T-helper 1 cell treated with Interleukin-12 subunit alpha and Interleukin-12 subunit beta and Interleukin-4 antibody, amounts not matched to agents 30 ng/mL and 1 ng/mL, for 36 hours (primary cell): ENCODE results near the gene WNT6. TPM values are rescaled to one million over a fixed set of nuclear protein-coding genes. Genes with fewer than 3 reads are reported as not detected.

Experiments
- intact Hi-C: fragments of 100-400 bp; cut with micrococcal nuclease; formaldehyde crosslinking; loops from one replicate; pipeline ENCODE4 v1.15.1; 2024
- total RNA-seq: library from RNA; stranded (reverse); gene quantifications from 2 replicates; pipeline ENCODE4 v1.2.3, GENCODE V29; 2022

The WNT6 gene
- total RNA-seq, 1 donor from 2014 or later, result not detected

DNA sequence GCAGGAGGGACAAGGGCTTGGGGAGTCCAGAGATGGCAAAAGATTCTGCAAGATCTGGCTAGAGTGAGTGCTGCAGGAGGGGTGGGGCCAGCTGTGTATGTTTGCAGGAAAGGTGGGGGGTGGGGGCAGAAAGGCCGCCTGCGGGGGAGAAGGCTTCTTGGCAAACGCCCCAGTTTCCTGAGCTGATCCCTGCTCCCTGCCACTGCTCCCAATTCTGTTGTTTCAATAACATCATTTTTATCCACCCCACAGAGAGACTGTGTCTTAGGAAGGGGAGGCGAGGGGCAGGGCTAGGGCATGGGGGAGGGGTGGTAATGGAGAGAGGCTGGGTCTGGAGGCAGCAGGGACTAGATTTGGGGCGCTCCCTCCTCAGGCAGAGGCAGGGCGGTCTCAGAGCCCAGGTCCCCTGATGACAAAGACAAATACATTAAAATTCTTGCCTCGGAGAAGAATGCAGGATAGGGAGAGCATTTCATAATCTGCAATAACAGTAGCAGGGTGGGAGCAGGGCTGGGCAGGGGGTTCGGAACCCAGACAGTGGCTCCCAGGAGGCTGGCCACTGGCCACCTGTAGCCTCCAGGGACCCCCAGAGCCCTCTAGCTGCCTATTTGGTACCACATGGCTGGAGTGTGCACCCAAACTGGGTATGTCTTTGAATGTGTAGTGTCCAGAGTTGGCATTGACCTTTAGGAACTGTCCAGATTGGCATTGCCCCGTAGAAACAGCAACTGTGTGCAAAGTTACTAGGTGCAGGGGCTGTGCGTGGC, 2.1 kb upstream of the WNT6 start:
- intact Hi-C loops, result loop anchor here (10.0 kb wide), 1 partner anchor 257 kb away; no protein-coding TSS in a partner anchor

DNA sequence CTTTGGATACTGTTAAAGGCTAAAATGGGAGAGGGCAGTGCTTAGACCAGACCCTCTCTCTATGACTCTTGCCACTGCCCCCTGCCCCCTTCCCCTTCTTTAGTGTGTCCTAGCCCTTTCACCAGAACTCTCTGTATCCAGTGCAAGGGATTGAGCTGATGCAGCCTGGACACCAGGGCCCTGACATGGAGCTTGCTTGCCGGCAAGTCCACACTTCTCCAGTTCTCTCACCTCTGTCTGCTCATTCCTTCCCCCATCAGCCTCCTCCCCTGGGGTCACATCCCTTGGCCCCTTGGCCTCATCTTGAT, 1.5 kb upstream of the WNT6 start:
- intact Hi-C loops, result loop anchor here (10.0 kb wide), 1 partner anchor 257 kb away; no protein-coding TSS in a partner anchor

DNA sequence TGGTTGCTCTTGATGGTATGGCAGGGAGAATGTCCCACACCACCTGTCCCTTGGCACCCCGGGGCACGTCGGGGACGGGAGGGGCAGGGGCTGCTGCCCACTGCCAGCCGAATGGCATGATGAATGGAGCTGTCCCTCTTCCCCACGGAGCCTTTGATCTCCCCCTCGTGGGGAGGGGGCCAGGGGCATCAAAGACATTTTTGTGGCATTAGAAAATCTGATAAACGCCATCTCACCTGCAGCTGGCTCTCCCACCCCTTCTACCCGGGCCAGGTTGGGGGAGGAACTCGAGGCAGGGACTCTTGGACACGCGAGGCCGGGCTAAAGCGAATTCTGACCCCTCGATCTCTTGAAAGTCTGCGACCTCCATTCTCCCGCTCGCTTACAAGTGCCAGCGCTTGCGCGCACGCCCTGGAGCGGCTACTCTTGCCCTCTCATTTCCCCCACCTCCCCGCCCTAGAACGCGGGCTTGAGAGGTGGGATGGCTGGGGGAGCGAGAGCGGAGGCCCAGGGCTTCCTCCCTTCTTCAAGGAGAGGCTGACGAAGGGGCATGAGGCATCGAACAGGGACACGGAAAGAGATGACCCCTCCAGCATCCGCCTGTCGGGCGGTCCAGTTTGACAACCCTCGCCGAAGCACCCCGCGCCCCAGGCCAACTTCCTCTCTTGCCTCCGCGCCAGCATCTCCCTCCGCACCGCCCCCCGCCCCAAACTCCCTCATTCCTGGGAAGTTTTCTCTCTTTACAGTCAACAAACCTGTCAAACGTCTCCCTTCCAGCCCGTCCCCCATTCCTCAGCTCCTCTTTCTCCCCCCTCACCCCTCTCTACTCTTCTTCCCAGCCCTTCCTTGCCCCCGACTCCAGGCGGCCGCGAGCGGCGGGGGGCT, 692 bp upstream of the WNT6 start:
- intact Hi-C loops, result loop anchor here (10.0 kb wide), 1 partner anchor 256 kb away; no protein-coding TSS in a partner anchor

DNA sequence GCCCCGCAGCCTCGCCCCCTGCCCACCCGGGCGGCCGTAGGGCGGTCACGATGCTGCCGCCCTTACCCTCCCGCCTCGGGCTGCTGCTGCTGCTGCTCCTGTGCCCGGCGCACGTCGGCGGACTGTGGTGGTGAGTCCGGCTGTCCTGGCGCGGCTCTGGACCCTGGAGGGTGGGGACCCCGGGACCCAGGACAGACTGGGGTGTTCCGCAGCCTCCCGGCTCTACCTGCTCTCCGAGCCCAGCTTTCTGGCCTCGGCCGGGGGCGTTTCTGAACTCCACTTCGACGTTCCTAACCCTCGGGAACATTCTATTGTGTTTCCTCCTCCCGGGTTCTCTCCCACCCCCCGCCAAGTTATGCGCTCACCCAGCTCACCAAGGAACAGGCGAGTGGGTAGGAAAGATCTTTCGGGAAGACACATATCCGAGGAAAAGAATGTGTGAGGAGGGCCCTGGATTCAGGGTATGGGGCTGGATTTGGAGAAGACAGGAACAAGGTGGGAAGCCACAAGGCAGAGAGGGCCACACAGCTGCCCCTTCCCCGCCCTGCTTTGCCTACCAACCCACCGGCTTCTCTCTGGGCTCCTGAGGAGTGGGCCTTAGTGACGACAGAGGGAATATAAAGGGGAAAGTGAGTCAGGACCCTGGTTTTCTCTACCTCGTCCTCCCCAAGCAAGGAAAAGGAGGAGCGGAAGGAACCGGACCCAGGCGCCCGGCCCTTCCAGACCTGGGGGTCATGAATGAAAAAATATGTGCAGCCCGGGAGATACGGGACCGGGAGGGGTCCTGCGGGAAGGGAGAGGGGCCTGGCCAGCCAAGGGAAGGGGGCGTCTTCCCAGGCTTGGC, 605 bp downstream of the WNT6 start:
- intact Hi-C loops, result loop anchor here (10.0 kb wide), 1 partner anchor 255 kb away; no protein-coding TSS in a partner anchor

DNA sequence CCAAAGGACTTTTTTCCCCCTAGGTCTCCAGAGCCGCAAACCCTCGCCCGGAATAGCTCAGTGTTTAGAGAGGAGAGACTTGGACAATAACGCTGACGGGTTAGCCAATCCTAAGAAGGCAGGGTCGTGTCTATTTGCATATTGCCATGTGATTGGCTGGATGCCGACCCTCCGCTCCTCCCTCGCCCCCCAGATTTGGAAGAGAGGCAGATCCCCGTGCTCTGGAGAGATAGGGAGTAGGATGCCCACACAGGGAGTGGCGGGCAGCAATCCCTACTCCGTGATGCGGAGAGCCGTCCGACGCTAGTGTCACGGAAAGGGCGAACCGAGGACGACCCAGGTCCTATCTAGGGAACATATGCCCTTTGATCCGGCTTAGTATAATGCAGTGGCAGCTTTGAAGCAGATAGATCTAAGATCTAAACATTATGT, 1.4 kb downstream of the WNT6 start:
- intact Hi-C loops, result no loop called here

DNA sequence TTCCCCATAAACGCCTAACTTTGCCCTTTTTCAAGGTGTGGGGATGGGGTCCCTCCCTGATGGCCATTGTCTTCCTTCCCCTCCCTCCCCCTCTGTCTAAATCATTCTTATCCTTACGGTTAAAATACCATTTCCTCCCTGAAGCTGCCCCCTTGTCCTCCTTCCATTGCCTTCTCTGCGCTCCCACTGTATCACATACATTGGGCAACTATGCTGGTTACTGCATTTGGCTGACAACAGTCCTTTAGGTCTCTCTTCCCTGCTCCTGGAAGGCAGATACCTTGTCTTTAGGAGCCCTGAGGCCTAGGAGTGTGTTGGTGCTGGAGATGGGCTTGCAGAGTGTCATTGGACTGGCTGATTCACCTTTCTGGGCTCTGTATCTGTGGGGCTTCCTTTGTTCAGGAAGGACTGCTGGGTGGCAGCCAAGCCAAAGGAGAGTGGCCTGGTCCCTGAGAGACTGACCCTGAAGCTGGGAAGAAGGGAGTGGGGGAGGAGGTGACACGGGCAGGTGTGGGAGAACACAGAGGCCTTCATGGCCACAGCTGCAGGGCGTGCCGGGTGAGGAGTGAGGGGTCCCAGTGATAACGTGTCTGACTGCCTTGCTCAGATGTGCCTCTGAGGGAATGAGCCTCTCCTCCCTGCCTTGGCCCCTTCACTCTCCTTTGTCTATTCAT, 2.2 kb downstream of the WNT6 start:
- intact Hi-C loops, result no loop called here

DNA sequence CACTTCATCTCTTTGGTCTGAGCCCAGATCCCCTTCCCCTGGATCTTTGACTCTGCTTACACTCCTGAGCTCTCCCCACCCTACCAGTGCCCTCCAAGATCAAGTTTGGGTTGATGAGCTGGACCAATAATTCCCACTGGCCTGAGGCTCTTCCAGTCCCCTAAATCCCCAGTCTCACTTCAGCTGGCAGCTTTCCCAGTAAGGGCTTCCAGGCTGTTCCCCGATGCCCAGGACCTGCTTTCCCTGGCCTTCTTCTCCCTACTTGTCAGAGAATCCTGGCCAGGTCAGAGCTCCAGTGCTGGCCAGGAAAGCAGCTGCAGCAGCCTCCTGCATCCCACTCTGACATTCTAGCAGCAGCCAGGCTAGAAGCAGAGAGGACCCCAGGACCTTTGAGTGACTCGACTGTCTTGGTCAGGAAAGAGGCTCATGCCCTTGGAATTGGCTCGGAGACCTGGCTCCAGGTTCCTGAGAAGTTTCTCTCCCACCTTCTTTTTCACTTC, 3.5 kb downstream of the WNT6 start:
- intact Hi-C loops, result no loop called here

DNA sequence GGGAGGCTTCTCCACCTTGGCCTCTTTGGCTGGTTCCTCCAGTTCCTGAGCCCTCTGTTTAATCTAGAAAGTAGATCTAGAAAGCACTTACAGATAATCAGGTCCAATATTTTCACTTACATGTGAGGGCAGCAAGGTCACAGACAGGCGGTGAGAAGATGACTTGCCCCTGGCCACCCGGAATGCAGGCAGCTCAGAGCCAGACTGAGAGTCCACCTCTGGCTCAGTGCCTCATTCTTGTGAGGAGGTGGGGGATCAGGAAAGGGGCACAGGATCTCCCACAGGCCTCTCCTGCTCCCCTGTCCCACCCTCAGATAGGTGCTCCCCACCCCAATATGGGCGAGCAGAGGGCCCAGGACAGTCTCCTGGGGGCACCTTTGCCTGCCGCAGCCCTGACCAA, 5.8 kb downstream of the WNT6 start:
- intact Hi-C loops, result no loop called here

DNA sequence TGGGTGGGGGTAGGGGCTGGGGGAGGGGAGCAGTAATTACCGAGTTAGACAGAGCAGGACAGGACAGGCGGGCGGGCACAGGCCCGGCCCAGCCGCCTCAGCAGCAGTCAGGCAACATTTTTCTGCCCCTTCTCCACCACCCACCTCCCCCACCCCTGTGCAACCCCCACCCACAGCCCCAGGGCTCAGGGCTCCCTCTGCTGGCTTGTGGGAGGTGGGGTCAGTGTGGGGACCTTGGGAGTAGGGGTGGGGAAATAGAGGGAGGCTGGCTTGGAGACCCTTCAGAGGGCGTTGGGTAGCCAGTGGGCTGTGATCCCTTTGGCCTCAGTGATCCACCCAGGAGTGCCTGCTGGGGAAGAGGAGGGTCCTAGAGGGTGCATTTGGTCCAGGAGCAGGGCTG, 6.4 kb downstream of the WNT6 start:
- intact Hi-C loops, result no loop called here

DNA sequence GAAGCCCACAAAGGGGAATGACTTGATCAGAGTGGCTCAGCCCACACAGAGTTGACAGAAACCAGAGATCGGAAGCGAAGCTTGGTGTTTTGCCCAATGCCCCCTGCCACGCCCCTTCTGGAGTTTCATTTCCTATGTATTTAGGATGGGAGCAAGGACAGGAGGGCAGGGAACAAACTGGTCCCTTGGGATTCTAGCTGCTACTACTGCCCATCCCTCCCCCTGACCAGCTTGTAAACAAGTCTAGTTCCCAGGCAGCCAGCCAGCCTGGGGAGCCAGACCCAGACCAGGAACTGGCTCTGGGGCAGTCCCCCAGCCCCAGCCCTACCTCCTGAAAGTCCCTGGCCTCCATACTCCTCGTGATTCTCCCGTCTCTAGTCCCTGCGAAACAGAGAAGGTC, 8.3 kb downstream of the WNT6 start:
- intact Hi-C loops, result no loop called here

DNA sequence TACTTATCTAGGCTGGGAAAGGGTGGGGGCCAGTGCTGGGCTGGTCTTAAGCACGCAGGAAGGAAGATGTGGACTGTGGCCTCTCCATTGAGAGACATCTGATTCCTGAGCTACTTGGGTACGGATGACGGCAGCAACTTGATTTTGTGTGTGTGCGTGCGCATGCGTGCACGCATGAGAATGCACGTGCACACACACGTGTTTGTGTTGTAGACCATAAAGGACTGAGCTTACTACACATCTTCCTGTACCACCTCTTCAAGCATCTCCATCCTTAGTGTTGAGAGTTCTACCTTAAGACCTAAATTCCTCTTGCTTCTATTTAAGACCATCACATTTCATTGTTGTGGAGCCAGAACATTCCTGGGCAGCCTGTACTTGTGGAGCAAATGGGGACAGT, 9.5 kb downstream of the WNT6 start:
- intact Hi-C loops, result no loop called here

DNA sequence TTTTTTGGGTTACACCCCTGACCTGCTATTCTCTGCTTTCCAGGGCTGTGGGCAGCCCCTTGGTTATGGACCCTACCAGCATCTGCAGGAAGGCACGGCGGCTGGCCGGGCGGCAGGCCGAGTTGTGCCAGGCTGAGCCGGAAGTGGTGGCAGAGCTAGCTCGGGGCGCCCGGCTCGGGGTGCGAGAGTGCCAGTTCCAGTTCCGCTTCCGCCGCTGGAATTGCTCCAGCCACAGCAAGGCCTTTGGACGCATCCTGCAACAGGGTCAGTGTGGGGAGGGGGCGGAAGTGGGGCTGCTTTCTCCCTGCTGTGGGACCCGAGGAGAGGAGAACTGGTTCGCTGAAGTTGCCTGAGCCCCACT, 11.4 kb downstream of the WNT6 start:
- intact Hi-C loops, result no loop called here

DNA sequence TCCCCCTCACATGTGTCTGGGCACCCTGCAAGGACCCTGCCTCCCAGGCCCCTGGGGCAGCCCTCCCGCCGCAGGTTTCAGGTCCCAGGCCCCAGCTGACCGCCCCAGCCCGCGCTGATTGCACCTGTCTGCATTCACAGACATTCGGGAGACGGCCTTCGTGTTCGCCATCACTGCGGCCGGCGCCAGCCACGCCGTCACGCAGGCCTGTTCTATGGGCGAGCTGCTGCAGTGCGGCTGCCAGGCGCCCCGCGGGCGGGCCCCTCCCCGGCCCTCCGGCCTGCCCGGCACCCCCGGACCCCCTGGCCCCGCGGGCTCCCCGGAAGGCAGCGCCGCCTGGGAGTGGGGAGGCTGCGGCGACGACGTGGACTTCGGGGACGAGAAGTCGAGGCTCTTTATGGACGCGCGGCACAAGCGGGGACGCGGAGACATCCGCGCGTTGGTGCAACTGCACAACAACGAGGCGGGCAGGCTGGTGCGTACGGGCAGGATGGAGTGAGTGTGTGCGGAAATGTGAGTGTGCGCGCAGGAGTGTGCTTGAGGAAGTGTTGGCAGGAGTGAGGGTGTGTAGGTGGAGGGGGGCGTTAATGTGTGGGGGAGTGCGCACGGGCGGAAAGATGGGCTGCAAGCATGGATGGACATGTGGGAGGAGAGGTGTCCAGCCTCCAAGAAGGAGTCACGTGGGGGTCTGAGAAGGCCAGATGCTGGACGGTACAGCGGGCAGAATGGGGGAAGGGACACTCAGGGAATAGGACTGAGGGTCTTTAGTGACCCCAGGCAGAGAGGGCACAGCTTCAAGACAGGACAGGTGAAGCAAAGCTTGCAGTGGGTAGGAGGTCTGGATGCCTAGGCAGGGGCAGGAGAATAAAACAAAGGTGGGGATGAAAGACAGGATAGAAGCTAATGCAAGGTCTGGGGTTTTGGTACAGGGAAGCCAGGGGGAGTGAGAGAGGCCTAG, 12.0 kb downstream of the WNT6 start:
- intact Hi-C loops, result no loop called here

DNA sequence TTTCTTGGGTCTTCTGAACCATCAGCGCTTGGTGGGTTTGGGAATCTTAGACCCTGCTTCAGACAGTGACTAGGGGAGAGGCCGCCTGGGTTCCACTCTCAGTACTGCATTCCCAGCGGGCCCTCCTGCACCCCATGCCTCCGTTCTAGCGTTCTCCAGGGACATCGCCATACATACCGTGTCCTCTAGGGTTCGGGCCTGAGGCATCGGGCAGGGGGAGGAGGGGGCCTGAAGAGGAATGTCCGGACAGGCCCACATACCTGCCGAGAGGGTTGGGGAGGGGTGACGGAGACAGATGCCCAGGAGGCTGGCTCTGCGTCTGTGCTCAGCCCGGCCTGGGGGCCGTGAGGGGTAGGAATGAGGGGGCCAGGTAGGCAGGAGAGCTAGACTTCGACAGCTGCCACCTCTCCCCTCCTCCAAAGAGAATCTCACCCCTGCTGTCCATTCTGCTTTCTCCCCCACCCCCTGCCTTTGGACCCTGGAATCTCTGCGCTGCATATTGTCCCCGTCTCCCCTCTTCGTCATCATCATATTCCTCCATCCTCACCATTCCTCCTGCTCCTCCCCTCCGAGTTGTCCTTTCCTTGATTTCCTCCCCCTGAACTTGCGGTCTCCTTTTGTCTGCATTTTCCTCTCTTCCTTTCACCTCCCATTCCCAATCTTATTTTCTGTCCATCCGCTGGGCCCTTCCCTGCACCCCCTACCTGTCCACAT, 13.2 kb downstream of the WNT6 start:
- intact Hi-C loops, result no loop called here

DNA sequence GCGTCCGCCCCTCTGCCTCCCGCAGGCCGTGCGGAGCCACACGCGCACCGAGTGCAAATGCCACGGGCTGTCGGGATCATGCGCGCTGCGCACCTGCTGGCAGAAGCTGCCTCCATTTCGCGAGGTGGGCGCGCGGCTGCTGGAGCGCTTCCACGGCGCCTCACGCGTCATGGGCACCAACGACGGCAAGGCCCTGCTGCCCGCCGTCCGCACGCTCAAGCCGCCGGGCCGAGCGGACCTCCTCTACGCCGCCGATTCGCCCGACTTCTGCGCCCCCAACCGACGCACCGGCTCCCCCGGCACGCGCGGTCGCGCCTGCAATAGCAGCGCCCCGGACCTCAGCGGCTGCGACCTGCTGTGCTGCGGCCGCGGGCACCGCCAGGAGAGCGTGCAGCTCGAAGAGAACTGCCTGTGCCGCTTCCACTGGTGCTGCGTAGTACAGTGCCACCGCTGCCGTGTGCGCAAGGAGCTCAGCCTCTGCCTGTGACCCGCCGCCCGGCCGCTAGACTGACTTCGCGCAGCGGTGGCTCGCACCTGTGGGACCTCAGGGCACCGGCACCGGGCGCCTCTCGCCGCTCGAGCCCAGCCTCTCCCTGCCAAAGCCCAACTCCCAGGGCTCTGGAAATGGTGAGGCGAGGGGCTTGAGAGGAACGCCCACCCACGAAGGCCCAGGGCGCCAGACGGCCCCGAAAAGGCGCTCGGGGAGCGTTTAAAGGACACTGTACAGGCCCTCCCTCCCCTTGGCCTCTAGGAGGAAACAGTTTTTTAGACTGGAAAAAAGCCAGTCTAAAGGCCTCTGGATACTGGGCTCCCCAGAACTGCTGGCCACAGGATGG, 14.0 kb downstream of the WNT6 start:
- intact Hi-C loops, result no loop called here

DNA sequence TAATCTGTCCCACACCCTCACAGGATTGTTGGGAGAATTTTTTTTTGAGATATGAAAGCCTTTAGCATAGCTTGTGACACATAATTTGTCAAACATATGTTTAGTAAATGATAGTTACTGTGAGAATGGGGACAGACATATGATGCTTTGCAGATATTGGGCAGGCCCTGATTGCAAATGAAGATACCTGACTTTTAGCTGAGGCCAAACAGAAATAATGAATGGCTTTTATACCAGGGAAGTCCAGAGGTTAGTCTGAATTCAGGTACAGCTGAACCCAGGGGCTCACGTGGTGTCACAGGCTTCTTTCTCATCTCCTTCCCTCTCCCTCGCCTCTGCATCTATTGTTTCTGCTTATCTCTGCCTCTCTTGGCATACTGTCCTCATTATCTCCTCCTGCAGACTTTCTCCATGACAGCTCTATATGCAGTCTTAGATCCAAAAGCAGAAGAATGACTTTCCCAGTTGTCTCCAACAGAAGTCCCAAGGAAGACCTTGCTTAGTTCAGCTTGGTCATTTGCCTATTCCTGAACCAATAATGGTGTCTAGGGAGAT, 16.2 kb downstream of the WNT6 start:
- intact Hi-C loops, result loop anchor here (1.0 to 5.0 kb wide), 4 partner anchors 22 to 105 kb away; partner anchors contain the start of gene CDK5R2

DNA sequence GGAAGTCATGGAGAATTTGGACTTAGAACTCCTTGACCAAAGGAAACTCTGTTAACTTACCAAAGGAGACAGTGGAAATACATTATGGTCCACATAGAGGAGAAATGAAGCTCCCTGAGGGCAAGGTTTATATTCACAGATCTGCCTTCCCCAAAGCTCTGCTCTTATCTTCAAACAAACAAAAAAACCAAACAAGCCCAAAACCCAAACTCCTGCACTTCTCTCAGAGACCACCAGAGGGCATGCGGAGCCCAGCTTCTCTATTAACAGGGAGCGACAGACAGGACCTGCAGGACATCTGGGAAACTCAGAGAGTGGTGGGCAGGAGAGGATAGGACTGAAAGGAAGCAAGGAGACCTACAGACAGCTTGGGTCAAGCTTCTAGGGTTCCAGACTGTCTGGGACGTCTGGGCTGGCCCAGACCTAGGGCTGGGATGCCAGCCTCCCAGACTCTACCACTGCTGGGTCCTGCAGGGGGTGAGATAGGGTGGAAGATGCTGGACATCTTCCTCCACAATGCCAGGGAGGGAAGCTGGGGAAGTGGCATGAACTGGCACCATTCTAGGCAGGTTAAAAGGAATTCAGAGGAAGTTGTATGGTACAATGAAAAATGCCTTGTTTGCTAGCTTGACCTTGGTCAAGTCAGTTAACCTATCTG, 17.1 kb downstream of the WNT6 start:
- intact Hi-C loops, result loop anchor here (1.0 to 5.0 kb wide), 4 partner anchors 22 to 104 kb away; partner anchors contain the start of gene CDK5R2
